Thoracic aorta (tissue), 2 donors: ENCODE data around the gene AWAT2. TPM values are rescaled to one million over a fixed set of nuclear protein-coding genes. Genes with fewer than 3 reads are reported as not detected.
A peak's percentile ranks its signal among the peaks of the same experiment; 100 is the strongest.

Experiments
- ATAC-seq: fragments of 150-250 bp; one replicate; pipeline ENCODE4 v1.8.0; 2017; ENCODE audit warnings: low read depth; ENCODE audit not compliant: insufficient number of reproducible peaks, low FRiP score
- DNase-seq: peaks from one replicate; pipeline ENCODE4 v3.0.0-alpha.2; 2020; ENCODE audit warnings: low spot score
- H3K27ac ChIP-seq, 2 donors: fragments of 200-600 bp; sonication (generic); 1 replicate in 1 of 2; 2 replicates in 1 of 2; pipeline ENCODE4 v1.5.1; 2016; ENCODE audit warnings: mild to moderate bottlenecking in 2 of 2, moderate library complexity in 2 of 2
- H3K27me3 ChIP-seq: fragments of 200-600 bp; sonication (generic); replicated peaks from 2 replicates; pipeline ENCODE4 v1.6.0; 2016; ENCODE audit warnings: mild to moderate bottlenecking; ENCODE audit not compliant: insufficient read depth
- H3K36me3 ChIP-seq: fragments of 200-600 bp; sonication (generic); one replicate; pipeline ENCODE4 v1.5.1; 2016
- H3K4me1 ChIP-seq, 2 donors: fragments of 200-600 bp; sonication (generic); 1 replicate in 1 of 2; 2 replicates in 1 of 2; pipeline versions ENCODE4 v1.5.1 to v1.6.0; 2016; ENCODE audit warnings: low read depth in 2 of 2, mild to moderate bottlenecking in 1 of 2; ENCODE audit not compliant: control insufficient read depth in 1 of 2
- H3K4me3 ChIP-seq: fragments of 200-600 bp; sonication (generic); 2 replicates; pipeline ENCODE4 v1.5.1; 2016; ENCODE audit warnings: mild to moderate bottlenecking
- H3K9me3 ChIP-seq: fragments of 200-600 bp; sonication (generic); 2 replicates; pipeline ENCODE4 v1.5.1; 2016
- CTCF ChIP-seq: fragments of 200-600 bp; sonication (generic); IDR thresholded peaks from one replicate; pipeline ENCODE4 v1.5.1; 2019; ENCODE audit warnings: antibody characterized with exemption
- total RNA-seq, 2 donors: library from RNA; depleted of rRNA; stranded (reverse); fragments of >200 nt; gene quantifications; one replicate each; pipeline versions ENCODE4 v1.1.0 to v1.2.3, GENCODE V29; 2016

The AWAT2 gene
- total RNA-seq, 2 donors from 2014 or later = not detected

- no peak overlapping the region for H3K27ac ChIP-seq
- no peaks in the 10 kb centered on the region for H3K36me3 ChIP-seq
- no peaks in the 10 kb centered on the region for H3K27me3 ChIP-seq
- ATAC-seq (no peak), DNase-seq (no peak)
- H3K4me1 ChIP-seq = no peaks in the 10 kb centered on the region
- no peak for TF ChIP-seq CTCF
- H3K9me3 ChIP-seq = no peaks in the 10 kb centered on the region
- no peak overlapping the region for H3K4me3 ChIP-seq
Observed at GRCh38 chrX:70034646-70035045, 15.1 kb downstream of the AWAT2 start.

DNA sequence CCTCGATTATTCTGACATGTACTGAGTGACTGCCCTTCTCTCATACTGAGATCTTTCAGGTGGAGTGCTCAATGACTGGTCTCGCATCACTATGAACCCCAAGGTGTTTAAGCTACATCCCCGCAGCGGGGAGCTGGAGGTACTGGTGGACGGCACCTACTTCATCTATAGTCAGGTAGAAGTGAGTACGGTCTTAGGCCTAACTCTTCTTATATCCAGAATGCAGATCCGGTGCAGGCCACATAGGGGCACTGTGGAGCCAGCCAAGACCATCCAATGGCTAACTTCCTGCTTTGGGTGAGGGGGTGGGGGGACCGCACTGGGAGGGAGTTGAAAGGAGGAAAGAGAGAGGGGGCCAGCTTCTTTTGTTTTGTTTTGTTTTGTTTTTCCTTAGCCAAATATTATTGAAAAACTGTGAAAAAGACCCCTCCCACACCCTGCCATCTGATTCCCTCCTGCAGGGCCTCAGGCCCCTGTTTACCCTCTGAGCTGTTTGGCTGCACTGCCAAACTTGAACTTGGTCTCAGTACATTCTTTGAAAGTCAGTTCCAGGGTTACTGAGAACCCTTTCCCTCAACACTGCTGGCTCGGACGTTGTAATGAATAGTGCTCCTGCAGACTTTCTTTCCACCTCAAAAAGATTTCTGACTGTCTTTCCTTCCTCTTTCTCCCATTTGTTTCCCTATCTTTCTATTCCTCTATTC lies 16.2 kb downstream of the AWAT2 start:
- ATAC-seq (no peak), DNase-seq (no peak)
- H3K9me3 ChIP-seq = no peaks in the 10 kb centered on the region
- H3K27ac ChIP-seq = no peak overlapping the region
- H3K4me3 ChIP-seq = no peak overlapping the region
- no peaks in the 10 kb centered on the region for H3K27me3 ChIP-seq
- no peaks in the 10 kb centered on the region for H3K36me3 ChIP-seq
- no peaks in the 10 kb centered on the region for H3K4me1 ChIP-seq
- TF ChIP-seq CTCF = peak; percentile 17

DNA sequence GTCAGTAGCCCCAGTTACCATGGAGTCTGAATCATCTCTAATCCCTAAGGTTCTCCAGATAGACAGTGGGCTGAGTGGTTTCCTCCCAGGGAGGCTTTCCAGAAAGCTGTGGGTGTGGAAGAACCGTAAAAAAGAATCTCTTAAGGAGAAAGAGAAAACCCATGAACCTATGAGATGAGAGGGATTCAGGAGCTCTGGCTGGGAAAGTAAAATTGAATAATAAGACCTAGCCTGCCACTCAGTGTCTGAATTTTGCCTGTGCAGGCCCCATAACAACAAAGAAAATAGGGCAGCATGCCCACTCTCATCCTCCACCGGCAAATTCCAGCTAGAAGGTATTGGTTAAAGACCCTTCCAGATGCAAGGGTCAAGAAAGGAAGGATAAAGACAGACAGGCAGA lies 16.9 kb downstream of the AWAT2 start:
- TF ChIP-seq CTCF = no peak
- Histone ChIP-seq H3K27me3 (no peaks in the 10 kb centered on the region), H3K36me3 (no peaks in the 10 kb centered on the region), H3K27ac (no peak overlapping the region), H3K4me3 (no peak overlapping the region), H3K4me1 (no peaks in the 10 kb centered on the region), H3K9me3 (no peaks in the 10 kb centered on the region)
- ATAC-seq = no peak
- DNase-seq = no peak

- TF ChIP-seq CTCF = peak; percentile 51
- Histone ChIP-seq H3K27ac (no peak overlapping the region), H3K27me3 (no peaks in the 10 kb centered on the region), H3K36me3 (no peaks in the 10 kb centered on the region), H3K4me1 (no peaks in the 10 kb centered on the region), H3K9me3 (no peaks in the 10 kb centered on the region), H3K4me3 (no peak overlapping the region)
- DNase-seq (no peak), ATAC-seq (no peak)
Observed at GRCh38 chrX:70030301-70030767, 19.4 kb downstream of the AWAT2 start.

DNA sequence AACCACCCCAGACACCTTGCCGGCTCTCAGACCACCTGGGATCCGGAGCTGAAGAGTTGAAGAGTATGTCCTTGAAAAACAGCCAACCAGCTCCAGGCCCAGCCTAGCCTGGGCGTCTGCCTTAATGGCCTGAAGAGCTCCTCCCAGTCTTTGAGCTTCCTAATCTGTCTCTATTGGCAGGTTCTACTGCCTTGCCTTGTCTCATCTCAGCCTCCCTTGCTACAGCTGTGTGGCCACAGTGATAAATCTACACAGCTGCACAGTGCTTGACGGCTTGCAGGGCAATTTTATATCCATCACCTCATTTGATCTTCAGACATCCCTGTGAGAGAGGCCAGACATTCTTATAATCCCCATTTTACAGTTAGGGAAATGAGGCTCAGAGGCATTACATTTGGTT lies 19.9 kb downstream of the AWAT2 start:
- Histone ChIP-seq H3K9me3 (no peaks in the 10 kb centered on the region), H3K4me3 (no peak overlapping the region), H3K27me3 (no peaks in the 10 kb centered on the region), H3K4me1 (no peaks in the 10 kb centered on the region), H3K36me3 (no peaks in the 10 kb centered on the region), H3K27ac (no peak overlapping the region)
- no peak for DNase-seq
- TF ChIP-seq CTCF = no peak
- ATAC-seq = no peak
